Fibroblast of the conjunctiva (primary cell): ENCODE results near the gene RNF17.

Source experiments
- DNase-seq: peaks from one replicate; pipeline ENCODE4 v3.0.0-alpha.2; 2010; ENCODE audit warnings: low read depth

Gene RNF17

DNA sequence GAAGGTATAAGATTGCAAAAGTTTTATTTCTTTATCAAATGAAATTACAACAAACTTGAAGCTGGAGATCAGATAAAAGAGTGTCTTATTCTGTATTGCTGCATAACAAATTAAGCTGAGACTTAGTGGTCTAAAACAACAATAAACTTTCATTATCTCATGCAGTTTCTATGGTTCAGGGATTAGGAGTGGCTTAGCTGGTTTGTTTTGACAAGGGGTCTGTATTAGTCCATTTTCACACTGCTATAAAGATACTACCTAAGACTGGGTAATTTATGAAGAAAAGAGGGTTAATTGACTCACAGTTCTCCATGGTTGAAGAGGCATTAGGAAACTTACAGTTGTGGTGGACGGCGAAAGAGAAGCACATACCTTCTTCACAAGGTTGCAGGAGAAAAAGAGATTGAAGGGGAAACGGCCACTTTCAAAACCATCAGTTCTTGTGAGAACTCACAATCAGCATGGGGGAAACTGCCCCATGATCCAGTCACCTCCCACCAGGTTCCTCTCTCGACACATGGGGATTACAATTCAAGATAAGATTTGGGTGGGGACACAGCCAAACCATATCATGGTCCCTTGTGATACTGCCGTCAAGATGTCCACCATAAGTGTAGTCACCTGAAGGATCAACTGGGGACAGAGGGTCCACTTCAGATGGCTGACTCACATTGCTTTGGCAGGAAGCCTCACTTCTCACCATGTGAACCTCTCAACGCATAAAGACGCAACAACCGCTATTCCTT lies 97.8 kb downstream of the RNF17 start:
- DNase-seq, result no peak

DNA sequence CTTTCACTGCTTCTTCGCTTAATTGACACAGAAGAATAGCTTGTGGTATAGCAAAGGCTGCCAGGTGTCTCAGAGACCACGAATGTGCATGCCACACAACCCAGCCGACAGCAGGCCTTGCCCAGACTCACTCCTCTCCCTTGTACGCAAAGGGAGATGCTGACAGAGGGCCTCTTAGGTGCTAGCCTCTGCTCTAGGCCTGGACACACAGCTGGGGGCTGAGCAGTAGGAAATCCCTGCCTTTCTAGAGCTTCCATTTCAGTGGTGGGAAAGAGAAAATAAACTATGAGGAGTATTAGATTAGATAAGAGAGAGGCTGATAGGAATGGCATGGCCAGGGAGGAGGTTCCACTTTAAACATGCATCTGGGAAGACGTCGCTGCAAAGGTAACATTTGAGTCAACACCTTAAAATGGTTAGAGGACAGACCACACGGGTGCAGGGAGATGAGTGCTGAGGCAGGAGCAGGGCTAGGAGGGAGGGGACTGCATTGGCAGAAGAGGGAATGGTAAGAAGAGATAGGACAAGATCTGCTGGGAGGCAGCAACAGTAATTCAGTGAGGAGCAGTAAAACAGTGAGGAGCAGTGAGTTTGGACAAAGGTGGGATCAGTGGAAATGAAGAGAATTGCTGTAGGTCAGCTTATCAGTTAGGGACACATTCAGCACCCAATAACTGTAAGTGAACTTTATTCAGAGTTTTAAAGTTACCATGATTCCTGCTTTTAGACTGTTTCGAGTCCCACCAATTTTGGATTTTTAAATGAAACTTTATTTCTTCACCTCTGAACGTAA lies 100.0 kb downstream of the RNF17 start:
- DNase-seq, result no peak

DNA sequence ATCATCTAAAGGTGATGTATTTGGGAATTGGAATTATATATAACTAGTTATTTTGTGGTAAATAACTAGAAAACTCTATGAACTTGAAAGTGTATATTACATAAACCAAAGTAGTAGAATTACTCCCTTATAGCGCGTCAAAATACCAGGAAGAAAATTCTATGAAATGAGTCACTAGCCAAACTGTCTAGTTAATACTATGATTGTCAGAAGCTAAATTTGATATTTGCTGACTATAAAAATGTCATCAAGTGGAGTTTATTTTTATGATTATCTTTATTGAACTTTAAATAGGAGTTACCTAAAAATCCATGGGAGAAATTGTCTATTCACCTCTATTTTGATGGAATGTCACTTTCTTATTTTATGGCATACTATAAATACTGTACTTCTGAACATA lies 100.6 kb downstream of the RNF17 start:
- DNase-seq, result no peak

DNA sequence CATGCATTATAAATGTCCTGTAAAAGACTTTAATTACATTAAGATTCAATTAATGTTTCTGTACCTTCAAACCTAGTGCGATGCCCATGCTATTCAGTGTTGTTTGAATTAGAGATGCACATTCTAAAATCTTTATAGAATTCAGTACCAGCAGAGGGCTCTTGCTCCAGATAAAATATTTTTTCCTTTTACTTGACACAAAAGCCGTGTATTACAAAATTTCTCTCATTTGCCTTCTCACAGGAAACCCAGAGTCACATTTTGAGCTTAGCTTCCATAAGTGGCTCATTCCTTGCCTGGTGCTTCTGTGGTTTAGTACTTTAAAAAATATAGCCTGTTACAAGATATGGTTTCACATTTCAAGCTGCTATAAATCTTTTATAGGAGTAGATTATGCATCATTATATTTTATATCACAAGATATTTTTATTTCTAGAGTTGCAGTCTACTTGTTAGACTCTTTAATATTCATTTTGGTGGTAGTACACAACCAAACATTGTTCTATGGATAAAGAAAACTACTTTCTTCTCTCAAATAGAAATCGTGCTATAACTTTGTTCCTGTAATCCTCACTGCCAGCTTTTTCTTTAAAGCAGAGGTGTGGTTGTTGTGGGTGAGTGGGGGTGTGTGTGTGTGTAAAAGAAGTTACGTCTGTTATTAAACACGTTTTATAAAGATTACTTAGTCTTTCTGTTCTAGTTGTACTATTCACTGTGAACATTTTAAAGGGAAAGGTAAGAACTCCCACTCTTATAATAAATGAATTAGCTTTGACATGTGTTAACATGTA lies 101.4 kb downstream of the RNF17 start:
- DNase-seq, result no peak

DNA sequence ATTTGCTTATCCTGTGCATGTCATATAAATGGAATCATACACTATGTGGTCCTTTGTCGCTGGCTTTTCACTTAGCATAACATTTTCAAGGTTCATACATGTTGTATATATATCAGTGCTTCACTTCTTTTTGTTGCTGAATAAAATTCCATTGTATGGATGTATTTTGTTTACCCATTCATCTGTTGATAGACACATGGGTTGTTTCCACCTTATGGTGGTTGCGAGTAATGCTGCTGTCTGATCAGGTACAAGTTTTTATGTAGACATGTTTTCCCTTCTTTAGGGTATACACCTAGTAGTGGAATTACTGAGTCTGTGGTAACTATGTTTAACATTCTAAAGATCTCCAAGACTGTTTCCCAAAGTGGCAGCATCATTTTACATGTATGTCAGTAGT lies 102.5 kb downstream of the RNF17 start:
- no peak for DNase-seq

DNA sequence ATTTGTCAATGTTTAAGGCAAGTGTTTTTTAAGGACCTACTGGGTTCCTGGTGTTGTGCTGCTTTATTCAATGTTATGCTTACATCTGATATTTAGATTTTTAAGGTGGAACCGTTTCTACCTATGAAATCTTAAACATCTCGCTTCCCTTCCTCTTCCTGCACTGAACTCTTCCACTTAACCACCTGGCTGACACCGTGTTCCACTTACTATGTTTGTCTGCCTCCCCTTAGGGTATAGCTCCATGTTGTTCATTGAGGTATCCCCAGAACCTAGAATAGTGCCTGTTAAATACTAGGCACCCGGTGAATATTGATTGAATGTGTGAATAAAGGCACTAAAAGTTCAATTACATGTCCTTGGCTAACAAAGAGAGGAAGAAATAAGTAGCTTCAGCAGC lies 104.9 kb downstream of the RNF17 start:
- DNase-seq, result no peak

DNA sequence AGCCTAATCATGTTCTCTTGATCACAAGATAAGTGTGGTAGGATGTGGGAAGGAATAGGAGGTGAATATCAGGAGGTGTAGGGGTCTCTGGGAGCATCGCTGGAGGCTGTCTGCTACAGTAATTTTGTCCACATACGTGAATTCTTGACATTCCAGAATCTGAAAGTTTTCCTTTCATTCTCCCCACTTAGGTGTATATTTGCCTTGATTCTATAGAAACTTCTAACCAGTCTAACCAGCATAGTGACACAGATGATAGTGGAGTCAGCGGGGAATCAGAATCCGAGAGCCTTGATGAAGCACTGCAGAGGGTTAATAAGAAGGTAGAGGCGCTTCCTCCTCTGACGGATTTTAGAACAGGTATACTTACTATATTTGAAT lies 106.4 kb downstream of the RNF17 start:
- no peak for DNase-seq

DNA sequence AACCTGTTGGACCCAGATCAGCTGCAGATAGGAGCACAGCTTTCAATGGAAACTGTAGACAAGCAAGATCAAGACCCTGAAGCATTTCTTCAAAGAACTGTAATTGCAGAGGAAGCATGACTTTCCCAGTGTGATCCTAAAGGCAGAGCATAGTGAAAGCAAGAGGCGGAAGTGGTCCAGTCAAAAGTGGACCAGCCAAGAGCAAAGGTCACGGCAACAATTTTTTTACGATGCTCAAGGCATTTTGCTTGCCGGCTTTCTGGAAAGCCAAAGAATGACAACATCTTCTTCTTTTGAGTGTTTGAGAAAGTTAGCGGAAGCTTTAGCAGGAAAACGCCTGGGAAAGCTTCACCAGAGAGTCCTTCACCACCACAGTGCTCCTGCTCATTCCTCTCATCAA lies 111.6 kb downstream of the RNF17 start:
- DNase-seq, result no peak

DNA sequence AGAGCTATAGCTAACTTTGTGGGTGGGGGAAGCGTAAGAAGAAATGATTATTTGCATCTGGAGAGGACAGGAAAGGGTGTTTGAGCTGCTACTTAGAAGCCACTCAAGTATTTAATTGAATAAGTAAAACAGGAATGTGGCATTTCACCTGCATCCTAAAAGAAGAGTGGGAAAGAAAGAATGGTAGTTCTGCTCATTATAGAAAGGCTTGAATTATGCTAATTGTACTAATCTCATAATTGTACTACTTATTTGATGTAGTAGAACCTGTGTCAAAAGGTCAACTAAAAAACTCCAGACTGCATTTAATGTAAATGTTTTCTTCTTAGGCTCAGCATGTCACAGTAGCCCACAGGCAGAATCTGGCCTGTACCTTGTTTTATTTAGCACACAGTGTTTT lies 113.6 kb downstream of the RNF17 start:
- DNase-seq, result no peak

DNA sequence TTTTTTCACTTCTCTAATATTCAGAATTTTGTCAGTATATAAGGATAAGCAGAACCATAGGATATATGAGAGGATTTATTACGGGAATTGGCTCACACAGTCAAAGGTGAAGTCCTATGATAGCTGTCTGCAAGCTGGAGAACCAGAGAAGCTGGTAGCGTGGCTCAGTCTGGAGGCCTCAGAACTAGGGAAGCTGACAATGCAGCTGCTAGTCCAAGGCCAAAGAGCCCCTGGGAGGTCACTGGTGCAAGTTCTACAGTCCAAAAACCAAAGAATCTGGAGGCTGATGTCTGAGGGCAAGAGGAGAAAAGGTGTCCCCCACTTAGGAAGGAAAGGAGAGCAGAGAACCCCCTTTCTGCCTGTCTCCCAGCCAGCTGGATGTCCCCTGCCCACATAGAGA lies 114.4 kb downstream of the RNF17 start:
- no peak for DNase-seq

DNA sequence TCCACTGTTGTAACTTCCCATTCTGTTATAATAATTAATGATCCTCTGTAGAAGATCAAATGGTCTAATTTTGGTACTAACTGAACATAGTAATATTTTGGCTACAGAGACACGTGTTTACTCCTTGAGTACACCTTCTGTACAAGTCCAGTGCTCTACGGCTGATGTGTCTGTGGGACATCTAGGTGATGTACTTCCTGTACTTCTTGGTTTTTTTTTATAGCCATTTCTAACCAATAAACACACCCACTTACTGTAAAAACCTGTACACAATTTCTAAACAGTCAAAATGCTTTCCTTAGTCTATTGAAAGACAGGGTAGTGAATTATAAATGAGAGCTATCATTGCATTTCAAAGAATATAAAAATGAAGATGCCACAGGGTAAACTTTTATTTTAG lies 118.7 kb downstream of the RNF17 start:
- DNase-seq, result no peak

DNA sequence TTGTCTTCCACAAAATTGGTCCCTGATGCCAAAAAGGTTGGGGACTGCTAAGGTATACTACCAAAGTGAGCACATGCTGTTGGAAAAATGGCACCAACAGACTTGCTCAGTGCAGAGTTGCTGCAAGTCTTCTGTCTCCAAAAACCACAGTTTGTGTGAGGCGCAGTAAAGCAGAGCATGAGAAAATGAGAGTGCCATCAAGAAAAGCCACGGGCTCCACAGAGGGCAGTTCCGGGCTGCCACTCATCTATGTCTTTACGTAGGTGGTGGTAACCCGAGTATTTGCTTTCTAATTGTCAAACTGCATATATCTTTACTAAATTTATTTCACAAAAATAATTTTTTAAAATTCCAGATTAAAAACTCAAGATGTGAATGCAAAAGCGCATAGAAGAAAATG lies 123.8 kb downstream of the RNF17 start:
- no peak for DNase-seq

DNA sequence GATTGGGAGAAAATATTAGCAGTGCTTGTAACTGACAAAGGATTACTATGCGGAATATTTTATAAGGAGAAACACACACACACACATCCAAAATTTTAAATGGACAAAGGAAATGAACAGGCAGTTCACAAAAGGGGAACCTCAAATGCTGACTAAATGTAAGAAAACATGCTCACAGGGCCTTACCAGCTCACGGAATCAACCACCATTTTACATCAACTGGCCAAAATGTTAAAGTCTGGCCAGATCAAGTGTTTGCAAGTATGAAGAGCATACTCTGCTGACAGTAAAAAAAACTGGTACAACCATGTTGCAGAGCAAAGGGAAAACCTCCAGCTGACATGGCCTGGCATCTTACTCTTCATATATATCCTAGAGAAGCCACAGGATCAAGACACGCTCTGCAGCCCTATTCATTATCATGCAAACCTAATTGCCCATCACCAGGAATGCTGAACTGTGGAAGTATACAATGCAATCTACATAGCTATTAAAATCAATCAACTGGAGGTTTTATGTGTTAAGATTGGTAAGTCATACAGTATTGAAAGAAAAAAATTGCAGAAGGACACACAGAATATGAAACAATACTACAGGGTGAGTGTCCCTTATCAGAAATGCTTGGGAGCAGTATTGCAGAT lies 124.4 kb downstream of the RNF17 start:
- no peak for DNase-seq

DNA sequence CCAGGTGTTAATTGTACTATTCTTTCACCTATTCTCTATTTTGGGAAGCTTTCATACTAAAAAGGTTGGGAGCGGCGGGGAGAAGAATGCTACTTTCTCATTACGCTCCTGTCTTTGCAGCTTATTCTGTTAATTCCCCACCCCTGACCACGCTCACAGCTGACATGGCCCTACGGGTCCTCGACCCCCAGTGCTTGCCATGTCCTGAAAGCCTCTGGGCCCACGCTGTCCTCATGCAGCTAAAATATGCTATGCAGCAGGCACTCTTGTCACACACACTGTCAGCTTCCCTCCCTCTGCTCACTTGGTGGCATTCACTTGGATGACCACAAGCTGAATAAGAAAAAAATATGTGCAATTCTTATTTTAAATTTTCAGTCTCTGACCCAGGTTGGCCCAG lies 126.3 kb downstream of the RNF17 start:
- no peak for DNase-seq

DNA sequence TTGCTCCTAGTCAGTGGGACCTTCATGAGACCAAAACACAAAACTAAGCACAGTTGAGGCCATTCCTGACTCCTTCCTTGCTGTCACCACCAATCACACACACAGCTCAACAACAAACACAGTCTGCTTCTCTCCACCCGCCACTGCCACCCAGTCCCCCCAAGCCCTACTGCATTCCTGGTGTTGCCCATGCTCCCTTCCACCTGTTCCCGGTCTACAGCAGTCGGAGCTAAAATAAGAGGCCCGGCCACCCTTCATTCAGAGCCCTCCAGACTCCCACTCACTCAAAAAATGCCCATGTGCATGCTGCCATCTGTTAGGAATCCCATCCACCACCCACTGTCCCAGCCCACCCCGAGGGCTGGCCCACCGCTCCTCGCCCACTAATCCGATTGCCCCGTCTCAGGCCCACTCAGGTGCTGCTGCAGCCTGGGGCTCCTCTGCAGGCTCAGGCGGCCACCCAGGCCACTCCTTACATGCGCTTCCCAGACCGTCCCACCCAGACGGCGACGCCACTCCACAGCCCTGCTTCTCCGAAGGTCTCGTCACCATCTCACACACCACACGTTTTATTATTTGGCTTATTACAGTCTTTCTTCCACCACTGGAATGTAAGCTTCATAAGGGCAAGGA lies 127.6 kb downstream of the RNF17 start:
- no peak for DNase-seq

DNA sequence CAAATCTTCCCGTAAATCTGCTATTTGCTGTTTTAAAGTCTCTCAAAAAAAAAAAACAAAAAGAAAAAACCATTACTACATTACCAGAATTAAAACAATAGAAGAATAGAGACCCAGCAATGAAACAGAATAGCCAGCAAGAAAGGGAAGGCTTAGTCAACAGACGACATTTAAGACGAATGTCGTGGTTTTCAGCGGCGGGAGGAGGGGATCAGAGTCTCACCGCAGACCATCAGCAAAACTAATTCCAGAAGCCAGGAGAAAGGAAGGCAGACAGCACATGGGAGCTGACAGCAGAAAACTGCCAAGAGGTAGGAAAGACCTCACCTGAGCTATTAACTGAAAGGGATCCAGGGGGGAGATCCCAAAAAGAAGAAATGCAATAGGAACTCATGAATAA lies 128.9 kb downstream of the RNF17 start:
- no peak for DNase-seq

DNA sequence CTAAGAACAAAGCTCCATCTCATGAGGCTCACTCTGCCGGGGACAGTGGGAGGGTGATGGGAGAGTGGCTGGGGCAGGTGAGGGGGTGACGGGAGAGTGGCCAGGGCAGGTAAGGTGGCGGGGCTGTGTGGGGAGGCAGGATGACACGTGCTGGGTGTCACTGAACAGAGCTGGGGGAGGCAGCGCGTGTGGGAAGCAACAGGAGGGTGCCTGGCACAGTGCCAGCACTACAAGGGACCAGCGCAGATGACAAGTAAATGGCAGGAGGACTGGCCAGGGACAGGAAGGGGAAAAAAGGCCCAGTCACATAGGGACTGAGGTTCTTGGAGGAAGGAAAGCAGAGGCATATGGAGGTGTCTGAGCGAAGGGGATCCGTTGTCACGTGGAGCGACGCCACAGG lies 129.9 kb downstream of the RNF17 start:
- no peak for DNase-seq

DNA sequence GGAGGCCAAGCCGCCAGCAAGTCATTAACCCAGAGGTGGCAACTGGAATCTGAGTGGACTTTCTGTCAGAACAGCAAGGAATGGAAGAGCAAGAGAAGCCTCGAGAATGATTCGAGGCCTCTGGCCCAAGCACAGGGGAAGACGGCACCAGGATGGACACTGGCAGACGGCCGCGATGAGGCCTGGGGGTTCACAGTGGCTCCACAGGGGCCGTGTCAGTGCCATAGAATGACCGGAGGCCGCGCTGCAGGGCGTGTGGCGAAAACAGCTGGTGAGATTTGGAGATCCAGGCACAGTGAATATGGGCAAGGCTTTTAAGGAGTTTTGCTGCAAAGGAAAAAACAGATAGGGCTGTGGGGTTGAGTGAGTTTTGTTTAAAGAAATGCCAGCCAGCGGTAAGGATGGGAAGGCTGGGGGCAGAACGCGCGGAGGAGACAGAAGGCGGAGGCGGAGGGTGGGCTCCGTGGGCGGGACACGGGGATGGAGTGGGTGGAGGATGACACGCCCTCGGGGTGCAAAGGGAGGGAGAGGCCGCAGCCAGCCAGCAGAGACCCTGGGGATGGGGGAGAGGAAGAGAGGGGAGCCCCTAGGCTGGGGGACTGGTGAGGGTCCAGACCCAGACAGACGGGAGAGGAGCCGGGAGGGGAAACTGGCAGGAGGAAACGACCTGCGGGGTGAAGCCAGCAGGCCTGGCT lies 130.5 kb downstream of the RNF17 start:
- no peak for DNase-seq

DNA sequence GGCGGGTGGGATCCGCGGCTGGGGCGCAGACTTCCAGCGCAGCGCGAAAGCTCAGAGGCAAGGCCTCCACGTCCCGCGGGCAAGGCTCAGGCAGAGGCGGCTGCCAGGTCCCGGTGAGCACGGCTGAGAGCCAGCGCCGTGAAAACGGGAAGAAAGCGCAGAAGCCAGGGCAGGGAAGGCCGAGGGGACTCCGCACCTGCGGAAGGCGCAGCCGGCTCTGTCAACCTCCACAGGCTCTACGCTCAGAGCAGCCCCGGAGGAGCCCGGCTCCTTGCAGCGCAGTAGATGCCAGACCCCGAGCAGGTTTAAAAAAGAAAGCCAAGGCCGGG lies 131.0 kb downstream of the RNF17 start:
- DNase-seq, result no peak

DNA sequence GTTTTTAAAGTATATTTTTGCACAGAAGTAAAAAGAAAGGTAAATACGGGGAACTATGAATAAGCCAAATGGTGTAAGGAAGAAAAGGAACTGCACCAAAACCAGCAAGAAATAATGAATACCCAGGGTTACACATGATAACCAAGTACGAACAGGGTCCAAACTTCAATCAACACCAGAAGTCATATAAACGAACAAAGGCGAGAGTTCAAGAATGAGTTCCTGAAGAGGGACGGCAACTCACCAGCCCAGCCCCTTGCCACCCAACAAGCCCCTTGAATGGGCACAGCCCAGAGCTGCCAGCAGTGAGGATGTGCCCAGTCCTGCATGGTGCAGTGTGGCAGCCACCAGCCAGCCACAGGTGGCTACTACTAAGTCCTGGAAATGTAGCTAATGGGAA lies 132.1 kb downstream of the RNF17 start:
- no peak for DNase-seq

DNA sequence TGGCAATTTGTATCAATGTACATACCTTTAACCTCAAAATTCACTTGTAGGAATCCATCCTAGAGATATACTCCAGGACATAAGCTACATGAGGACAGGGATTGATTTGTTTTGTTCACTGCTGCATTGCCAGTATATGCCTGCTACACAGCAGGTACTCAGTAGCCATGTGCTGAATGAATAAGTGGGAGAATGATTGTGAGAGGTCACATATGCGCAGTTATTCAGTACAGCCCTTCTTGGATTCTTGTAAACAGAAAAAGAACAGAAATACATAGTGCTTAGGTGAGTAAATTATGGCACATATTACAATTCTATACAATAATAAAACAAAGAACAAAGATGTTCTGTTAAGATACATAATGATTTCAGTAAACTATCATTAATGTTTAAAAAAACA lies 133.3 kb downstream of the RNF17 start:
- no peak for DNase-seq

DNA sequence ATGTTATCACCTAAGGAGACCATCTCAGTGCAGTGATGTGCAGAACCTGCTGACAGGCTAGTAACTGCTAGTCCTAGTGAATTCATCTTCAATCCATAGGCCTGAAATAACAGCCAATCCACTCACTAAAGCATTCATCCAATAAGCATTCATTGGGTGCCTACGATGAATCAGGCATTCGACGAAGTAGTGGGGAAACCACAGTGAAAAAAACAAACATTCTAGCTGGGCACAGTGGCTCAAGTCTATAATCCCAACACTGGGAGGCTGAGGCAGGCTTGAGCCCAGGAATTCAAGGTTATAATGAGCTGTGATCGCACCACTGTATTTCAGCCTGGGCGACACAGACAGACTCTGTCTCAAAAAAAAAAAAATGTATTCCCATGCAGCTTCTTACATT lies 135.6 kb downstream of the RNF17 start:
- DNase-seq, result no peak
